COLO668 (cell line): ENCODE data around the gene GATD1.
A peak's percentile ranks its signal among the peaks of the same experiment; 100 is the strongest.
"Not testable (repeated sequence)": the region's sequence is repeated elsewhere in the genome, so short reads cannot be mapped to it uniquely, and the experiment has no call there.

ENCODE experiments used
- DNase-seq: peaks from one replicate; lab custom pipeline; 2025; ENCODE audit not compliant: unreplicated experiment; lab: John Stamatoyannopoulos, UW

GATD1 gene

DNA sequence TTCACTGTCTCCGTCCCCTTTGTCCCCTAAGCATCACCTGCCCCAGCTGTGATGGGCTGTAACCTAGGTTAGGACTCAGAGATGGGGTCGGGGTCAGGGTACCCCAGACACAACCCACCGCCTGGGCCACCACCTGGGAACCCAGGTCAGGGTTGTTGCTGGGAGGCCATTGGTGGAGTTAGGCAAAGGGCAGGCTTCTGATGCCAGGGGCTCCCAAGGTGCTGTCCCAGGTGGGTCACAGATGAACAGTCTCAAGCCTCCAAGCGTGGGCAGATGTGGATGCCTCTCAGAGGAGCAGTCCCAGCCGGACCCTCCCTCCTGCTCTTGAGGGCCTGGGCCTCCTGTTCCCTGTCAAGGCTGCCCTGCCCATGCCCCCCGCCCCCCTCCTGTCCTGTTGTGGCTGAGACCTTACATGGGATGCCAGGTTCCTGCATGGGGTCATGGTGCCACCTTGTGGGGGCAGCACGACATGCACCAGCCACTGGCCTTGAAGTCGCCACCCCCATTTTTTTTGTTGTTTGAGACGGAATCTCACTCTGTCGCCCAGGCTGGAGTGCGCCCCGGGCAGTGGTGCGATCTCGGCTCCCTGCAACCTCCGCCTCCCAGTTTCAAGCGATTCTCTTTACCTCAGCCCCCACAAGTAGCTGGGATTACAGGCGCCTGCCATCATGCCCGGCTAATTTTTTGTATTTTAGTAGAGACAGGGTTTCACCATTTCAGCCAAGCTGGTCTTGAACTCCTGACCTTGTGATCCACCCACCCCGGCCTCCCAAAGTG lies 12.1 kb downstream of the GATD1 start:
- peak; percentile 7 for DNase-seq

DNA sequence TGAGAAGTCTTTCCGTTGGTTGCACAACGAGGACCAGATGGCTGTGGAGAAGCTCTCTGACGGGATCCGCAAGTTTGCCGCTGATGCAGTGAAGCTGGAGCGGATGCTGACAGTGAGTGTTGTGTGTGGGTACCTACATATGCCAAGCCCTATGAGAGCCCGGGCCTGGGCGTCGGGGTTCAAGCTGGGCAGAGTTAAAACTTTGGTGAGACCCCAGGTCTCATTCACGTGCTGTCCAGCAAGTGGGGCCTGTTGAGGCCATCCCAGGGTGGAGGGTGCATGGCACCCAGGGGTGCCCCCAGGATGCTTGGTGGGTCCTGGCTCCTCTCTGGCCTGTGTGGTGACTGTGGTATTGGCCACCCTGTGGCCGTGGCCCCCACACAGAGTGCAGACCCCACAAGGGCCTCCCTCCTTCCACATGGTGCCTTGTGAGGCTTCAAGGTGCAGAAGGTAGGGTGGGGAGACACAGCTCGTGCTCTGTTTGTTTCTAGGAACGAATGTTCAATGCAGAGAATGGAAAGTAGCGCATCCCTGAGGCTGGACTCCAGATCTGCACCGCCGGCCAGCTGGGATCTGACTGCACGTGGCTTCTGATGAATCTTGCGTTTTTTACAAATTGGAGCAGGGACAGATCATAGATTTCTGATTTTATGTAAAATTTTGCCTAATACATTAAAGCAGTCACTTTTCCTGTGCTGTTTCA lies 12.8 kb downstream of the GATD1 start:
- no peak for DNase-seq

DNA sequence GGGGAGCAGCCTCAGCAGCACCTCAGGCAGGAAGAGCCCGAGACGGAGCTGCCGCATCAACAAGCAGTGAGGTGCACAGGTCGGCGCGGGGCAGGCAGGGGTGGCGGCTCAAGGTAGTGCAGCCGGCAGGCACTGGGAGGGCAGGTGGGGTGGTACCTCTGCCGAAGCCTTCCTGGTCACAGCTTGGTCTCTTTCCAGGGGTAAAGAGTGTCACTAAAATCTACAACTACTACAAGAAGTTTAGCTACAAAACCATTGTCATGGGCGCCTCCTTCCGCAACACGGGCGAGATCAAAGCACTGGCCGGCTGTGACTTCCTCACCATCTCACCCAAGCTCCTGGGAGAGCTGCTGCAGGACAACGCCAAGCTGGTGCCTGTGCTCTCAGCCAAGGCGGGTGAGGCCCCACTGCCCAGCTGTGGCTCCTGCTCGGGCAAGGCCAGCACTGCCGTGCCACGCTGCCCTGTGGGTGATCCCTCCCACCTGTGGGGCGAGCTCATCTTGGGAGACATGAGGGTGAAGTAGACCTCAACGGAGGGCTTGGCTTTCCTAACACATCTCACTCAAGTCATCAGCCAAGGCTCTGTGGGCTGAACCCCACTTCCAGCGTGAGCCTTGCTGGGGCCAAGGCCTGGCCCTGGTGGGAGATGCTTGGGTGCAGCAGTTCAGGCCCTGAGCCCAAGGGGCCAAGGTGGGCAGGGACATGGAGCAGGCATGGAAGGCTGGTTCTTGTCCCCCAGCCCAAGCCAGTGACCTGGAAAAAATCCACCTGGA lies 13.6 kb downstream of the GATD1 start:
- DNase-seq = no peak

DNA sequence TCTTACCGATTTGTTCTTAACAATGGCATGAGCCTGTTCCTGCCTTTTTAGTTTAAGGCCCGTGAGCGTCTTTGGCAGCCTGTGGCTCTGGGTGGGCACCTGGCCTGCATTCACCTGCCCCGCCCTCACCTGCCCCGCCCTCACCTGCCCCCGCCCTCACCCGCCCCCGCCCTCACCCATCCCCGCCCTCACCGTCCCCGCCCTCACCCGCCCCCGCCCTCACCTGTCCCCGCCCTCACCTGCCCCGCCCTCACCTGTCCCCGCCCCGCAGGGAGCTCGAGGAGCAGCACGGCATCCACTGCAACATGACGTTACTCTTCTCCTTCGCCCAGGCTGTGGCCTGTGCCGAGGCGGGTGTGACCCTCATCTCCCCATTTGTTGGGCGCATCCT lies 14.2 kb downstream of the GATD1 start:
- DNase-seq = peak; percentile 16

DNA sequence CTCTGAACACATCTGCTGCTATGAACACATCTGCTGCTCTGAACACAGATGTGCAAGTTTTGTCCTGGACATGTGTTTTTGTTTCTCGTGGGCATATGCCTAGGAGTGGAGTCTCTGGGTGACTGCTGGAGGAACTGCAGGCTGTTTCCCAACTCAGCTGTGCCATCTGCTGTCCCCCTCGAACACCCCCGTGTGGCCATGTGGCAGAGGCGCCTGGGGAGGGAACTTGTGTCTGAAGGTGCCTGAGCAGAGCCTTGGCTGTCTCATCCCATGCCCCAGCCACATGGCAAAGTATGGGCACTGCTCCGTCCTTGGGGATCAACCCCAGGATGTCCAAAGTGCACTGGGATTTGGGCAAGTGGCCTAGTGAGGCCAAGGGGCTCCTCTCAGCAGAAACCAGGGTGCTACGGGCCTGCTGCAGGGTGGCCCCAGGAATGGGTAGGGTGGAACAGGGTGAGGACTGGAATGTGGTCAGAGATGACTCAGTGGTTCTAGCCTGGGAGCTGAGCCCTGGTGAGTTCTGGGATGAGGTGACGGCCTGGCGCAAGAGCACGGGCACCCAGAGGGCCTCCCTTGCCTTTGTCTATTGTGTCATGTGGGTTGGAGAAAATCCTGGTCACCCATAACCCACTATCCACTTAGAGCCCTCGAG lies 14.7 kb downstream of the GATD1 start:
- peak; percentile 4 for DNase-seq

DNA sequence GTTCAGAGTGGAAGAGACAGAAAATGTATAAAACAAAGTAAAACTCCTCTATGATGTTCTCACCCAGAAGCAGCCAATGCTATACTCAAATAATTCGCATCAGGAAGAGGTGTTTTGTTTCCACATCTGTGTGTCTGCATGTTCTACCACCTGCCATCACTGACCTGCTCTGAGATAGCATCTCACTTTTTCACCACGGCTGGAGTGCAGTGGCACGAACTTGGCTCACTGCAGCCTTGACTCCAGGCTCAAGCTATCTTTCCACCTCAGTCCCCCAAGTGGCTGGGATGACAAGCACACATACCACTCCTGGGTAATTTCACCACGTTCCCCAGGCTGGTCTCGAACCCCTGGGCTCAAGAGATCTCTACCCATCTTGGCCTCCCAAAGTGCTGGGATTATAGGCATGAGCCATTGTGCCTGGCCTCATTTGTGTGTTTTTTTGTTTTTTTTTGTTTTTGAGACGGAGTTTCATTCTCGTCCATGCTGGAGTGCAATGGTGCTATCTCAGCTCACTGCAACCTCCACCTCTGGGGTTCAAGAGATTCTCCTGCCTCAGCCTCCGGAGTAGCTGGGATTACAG lies 15.7 kb downstream of the GATD1 start:
- DNase-seq = no peak

DNA sequence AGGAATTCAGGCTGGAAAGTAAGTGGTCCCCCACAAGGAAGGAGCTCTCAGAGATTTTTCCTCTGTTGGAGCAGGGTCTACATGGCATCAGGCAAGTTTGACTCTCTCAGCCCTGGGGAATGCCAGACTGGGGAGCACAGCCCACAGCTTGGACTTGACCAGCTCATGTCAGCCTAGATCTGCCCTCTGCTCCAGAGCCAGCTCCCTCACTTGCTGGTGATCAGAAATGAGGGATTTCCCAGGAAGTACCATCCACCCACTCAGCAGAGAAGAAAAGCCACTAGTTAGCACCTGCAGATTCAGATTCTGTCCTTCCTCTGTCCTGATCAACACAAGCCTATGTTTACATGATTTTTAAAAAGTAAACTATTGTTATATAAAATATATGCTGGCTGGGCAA lies 17.1 kb downstream of the GATD1 start:
- DNase-seq = no peak

DNA sequence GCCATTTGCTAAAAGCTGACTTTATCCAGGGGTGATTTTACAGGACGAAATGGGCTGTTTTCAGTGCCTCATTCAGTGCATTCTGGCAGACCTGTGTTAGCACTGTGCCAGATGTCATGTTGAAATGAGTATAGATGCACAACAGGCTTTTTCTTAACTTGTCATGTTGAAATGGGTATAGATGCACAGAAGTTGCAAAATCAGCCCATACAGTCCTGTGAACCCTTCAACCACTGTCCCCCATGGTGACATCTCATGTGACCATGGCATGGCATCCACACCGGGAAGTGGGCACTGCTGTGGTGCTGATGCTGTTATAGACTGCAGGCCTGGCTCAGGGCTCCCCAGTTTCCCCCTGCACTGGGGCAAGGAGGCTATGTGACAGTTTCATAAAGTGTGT lies 27.6 kb downstream of the GATD1 start:
- no peak for DNase-seq

DNA sequence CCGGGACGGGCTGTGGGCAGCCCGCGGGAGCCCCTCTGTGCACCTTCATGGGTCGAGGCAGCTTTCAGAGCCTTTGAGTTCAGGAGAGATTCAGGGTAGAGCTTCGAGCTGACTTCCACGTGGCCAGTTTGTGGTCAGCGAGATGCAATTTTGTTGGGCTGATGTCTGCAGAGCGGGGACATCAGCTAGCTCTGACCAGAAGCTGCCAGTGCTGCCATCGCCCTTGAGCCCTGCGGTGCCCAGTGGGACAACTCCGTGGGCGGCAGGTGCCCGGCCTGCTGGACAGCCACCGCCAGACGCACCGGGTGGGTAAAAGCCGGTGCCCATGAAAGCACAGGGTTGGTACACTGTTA lies 29.3 kb downstream of the GATD1 start:
- no peak for DNase-seq

DNA sequence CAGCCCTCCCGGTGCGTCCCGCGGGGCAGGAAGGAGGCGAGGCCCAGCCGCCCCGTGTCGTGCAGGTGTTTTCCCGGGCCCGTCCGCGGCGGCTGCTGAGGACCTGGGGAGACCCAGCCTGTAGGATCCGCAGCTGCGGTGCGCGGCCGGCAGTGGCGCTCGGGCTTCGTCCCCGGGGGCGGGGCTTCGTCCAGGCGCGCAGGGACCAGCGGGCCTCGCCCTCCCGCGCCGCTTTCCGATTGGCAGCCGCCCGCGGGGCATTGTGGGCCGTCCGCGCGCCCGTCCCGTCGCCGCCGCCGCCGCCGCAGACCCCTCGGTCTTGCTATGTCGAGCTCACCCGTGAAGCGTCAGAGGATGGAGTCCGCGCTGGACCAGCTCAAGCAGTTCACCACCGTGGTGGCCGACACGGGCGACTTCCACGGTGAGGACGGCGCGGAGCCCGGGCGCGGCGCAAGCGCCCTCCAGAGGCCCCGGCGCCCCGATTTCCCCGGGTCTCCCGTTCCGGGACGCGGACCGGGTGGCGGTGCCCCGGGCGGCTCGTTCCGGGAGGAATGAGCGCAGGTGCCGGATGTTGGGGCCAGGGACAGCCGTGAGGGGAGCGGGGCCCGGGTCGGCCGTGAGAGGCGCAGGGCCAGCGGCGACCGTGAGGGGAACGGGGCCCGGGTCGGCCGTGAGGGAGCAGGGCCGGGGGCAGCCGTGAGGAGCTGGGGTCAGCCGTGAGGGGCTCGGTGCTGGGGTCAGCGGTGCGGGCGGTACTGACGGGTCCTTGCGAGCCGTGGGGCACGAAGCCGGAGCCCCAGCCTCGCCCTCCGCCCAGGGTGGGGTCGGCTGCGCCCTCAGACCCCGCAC lies 29.9 kb downstream of the GATD1 start, which contains the start of gene TALDO1:
Gene TALDO1 (plus strand): TSS at position 307 of the 849 bp plus-strand sequence. CDS start 18 bp downstream, at position 325.
- DNase-seq = peak; percentile 82

DNA sequence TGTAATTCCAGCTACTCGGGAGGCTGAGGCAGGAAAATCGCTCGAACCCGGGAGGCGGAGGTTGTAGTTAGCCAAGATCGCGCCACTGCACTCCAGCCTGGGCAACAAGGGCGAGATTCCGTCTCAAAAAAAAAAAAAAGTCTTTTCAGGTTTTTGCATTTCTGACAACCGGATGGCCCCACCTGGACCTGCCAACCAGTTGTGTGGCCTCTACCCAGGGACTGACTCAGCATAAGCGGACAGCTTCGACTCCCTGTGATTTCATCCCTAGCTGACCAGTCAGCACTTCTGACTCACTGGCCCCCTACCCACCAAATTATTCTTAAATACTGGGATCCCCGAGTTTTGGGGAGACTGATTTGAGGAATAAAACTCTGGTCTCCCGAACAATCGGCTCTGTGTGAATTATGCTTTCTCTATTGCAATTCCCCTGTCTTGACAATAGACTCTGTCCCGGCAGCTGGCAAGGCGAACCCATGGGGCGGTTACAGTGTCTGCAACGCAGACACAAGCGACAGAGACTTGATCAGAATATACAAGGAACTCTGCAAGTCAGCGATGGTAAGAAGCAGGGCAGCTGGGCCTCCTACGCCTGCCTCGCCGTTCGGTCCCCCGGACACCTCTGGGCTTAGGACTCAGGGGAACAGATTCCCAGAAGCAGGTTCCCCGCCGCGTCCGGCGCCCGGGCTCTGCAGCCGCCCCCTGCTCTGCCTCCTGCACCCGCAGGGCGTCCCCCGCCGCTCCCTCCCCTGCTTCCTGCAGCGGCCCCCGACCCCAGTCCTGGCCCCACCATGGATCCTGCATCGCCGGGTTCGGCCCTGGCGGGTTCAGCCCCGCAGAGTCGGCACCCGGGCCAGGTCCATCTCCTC lies 30.8 kb downstream of the GATD1 start:
- DNase-seq = peak; percentile 16

DNA sequence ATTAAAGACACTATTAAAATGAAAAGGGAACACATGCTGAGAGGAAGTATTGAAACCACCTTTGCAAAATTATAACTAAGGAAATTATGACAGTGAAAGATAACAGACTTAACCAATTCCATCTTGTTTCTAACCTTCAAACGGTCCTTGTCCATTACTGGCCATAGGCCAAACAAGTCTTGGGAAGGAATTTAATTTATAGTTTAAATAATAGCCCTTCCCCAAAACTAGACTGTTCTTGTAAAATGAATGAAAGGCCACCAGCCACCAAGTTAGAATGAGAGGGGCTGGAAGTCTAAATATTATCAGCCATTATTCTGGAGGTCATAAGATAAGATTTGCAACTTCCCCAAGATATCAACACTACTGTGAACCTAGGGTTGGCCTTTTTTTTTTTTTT lies 31.9 kb downstream of the GATD1 start:
- DNase-seq = no peak

DNA sequence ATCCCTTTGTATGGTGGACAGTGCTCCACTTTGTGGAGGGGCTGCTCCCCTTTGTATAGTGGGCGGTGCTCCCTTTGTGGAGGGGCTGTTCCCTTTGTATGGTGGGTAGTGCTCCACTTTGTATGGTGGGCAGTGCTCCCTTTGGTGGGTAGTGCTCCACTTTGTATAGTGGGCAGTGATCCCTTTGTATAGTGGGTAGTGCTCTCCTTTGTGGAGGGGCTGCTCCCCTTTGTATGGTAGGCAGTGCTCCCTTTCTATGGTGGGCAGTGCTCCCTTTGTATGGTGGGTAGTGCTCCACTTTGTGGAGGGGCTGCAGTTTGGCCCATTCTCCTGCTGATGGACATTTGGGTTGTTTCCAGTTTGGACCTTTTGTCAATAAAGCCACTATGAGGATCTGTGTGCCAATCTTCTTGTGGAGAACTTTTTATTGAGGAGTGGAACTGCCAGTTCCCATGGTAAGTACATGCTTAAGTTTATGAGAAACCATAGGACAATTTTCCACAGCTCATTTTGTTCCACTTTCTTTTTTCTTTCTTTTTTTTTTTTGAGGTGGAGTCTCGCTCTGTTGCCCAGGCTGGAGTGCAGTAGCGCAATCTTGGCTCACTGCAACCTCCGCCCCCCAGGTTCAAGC lies 34.6 kb downstream of the GATD1 start:
- no peak for DNase-seq

DNA sequence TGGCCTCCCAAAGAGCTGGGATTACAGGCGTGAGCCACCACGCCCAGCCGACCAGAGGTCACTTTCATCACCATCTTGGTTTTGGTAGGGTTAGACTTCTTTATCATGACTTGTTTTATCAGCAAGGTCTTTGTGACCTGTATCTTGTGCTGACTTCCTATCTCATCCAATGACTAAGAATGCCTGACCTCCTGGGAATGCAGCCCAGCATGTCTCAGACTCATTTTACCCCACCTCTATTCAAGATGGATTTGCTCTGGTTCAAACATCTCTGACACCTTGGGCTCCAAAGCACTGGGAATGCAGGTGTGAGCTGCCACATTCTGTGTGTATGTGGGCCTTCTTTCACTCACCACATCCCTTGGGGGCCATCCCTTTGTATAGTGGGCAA lies 35.1 kb downstream of the GATD1 start:
- DNase-seq = no peak

DNA sequence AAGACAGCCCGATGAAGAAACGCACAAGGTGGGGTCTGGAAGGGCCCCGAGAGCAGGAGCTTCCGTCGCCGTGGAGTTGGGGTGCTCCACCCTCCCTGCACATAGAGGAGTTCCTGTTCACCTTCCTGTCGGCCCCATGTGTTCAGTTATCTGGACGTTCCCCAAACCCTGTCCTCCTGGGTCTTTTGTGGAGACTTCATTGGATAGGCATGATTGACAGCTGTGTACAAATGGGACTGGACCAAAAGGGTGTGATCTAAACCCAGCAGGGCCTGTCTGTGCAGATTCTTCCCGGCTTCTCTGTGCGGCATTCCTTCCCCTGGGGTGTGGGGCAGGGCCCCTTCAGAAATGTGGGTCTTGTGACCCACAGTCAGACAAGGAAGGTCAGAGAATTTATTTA lies 39.4 kb downstream of the GATD1 start:
- DNase-seq = not testable (repeated sequence)

DNA sequence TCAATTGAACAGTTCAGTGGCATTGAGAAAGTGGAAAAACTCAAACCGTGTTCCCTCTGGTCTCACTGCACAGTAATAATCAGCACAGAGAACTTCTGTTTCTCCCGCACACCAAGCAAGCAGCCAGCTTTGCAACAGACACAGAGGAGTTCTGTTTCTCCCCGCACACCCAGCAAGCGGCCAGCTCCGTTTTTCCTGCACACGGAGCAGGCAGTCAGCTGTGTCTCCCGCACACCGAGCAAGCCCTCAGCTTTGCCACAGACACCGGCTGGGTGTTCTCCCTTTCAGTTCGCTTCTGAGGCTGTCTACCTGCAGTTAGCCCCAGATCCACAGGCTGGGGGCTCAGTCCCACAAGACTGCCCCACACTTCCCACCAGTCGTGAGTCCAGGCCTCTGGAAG lies 39.9 kb downstream of the GATD1 start:
- DNase-seq = no peak

DNA sequence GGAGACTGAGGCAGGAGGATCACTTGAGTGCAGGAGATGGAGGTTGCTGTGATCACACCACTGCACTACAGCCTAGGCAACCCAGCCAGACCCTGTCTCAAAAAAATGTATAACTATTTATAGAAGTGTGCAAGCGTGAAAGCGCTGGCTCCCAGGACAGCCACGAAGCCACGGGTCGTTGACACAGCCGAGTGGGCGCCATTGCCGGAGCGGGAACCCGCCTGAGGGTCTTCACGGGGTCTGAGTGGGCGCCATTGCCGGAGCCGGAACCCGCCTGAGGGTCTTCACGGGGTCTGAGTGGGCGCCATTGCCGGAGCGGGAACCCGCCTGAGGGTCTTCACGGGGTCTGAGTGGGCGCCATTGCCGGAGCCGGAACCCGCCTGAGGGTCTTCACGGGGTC lies 42.7 kb downstream of the GATD1 start:
- not testable (repeated sequence) for DNase-seq

DNA sequence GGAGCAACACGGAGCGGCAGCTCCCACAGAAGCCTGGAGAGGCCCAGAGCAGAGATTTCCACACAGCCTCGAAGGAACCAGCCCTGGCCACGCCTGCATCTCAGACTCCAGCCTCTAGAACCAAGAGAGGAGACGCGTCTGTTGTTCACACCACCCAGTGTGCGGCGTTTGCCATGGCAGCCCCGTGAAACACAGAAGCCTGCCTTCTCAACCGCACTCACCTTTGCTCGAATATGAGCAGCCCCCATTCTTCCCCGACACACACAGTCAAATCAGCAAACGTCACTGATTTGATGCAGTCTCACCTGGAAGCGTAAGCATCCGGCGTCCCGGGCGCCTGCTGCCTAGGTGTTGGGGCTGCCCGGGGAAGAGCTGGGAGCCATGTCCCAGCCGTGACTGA lies 44.2 kb downstream of the GATD1 start:
- DNase-seq = no peak
